ENCODE measurements around the gene CLEC2D. TPM values are rescaled to one million over a fixed set of nuclear protein-coding genes. Genes with fewer than 3 reads are reported as not detected.

The CLEC2D gene, protein sequence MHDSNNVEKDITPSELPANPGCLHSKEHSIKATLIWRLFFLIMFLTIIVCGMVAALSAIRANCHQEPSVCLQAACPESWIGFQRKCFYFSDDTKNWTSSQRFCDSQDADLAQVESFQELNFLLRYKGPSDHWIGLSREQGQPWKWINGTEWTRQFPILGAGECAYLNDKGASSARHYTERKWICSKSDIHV
- total RNA-seq (2014; rRNA removed), result 2.9 and 3.3 TPM in 2 replicates
- Bru-seq, nascent RNA, result percentile 58 among the genes with signal in this experiment
- BruChase-seq, experiment 1, labeled RNA remaining after a 6-hour chase, result percentile 73 among the genes with signal in this experiment
- BruChase-seq, experiment 2, labeled RNA remaining after a 2-hour chase, result percentile 78 among the genes with signal in this experiment
- long read RNA-seq, partial matches to known transcripts, result 0 of 3 reads
- long read RNA-seq, other reads (novel, unspliced or antisense), result 3 of 3 reads

DNA sequence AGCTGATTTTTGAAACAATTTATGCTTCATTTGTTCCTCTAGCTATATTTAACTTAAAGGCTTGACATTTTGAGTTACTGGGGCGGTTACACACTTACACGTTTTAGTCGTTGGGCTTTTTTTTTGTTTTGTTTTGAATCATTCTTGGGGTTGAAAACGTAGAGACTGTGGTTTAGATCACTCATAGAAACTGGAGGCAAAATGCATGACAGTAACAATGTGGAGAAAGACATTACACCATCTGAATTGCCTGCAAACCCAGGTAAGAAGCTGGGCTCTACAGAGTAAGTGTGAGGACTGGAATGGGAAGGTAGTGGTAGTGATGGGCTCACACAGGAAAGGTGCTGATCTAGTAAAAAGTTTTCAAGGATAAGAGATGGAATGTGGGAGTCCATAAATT, at the start of gene CLEC2D:
Gene CLEC2D, plus strand, starts transcription at position 180 of the 400 bp plus-strand sequence. Its CDS starts 22 bp downstream, at position 202.
- CTCF ChIA-PET, result no interaction called here
- no peak for ATAC-seq

DNA sequence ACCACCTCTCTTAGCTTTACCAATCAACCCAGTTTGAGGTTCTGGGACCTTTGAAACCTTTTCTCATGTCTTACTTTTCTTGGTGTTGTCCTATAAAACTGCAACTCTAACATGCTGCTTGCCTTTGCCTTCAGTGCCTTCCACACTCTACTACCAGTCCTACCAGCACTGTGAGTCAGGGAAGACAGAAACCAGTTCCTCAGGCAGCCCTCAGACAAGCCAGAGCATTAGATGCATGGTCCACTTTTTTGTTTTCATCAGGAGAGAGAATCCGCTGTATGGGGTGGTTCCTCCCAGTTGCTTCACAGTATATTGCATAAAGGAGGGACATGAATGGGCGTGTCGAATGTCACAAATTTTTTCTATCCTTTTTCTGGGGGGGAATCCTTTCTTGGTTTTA, 44.5 kb upstream of the CLEC2D start:
- no peaks in the 10 kb centered on the region for H4K20me1 ChIP-seq (ENCODE audit: low read length)
- no peaks in the 10 kb centered on the region for H3K36me3 ChIP-seq (ENCODE audit: low read depth, low read length)
- H3F3A ChIP-seq (ENCODE audit: low read length, unreplicated experiment), result no peaks in the 10 kb centered on the region
- CTCF ChIA-PET, result no interaction called here
- no peak overlapping the region for H2AFZ ChIP-seq (ENCODE audit: low read length)
- H3K9me2 ChIP-seq (replicated peaks; ENCODE audit: low read length), result no peaks in the 10 kb centered on the region
- no peak for TF ChIP-seq EZH2phosphoT487 (IDR thresholded peaks at IDR 0.05; ENCODE audit: borderline replicate concordance, low read length)
- TF ChIP-seq, protein P1, sequence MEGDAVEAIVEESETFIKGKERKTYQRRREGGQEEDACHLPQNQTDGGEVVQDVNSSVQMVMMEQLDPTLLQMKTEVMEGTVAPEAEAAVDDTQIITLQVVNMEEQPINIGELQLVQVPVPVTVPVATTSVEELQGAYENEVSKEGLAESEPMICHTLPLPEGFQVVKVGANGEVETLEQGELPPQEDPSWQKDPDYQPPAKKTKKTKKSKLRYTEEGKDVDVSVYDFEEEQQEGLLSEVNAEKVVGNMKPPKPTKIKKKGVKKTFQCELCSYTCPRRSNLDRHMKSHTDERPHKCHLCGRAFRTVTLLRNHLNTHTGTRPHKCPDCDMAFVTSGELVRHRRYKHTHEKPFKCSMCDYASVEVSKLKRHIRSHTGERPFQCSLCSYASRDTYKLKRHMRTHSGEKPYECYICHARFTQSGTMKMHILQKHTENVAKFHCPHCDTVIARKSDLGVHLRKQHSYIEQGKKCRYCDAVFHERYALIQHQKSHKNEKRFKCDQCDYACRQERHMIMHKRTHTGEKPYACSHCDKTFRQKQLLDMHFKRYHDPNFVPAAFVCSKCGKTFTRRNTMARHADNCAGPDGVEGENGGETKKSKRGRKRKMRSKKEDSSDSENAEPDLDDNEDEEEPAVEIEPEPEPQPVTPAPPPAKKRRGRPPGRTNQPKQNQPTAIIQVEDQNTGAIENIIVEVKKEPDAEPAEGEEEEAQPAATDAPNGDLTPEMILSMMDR (conservative IDR thresholded peaks at IDR 0.05; ENCODE audit: low read depth, low read length), result no peak
- no peak for TF ChIP-seq EZH2 (IDR thresholded peaks at IDR 0.05; ENCODE audit: low read length, unreplicated experiment)
- no peaks in the 10 kb centered on the region for H3K9me3 ChIP-seq (ENCODE audit: low read length)
- H3K4me2 ChIP-seq (ENCODE audit: low read length), result no peak overlapping the region
- intact Hi-C loops (cut with micrococcal nuclease), result no loop called here
- H3K9ac ChIP-seq (ENCODE audit: low read length), result no peak overlapping the region
- H3K27ac ChIP-seq (ENCODE audit: low read length), result no peak overlapping the region
- H3K79me2 ChIP-seq (ENCODE audit: low read length), result no peaks in the 10 kb centered on the region
- POLR2A ChIA-PET (ENCODE audit: unreplicated experiment), result no interaction called here
- no TSS peak for BruUV-seq (replicated peaks)
- DNase-seq (no peak), ATAC-seq (no peak)
- no peaks in the 10 kb centered on the region for H3K27me3 ChIP-seq (ENCODE audit: low read length)
- H3K4me3 ChIP-seq (ENCODE audit: low read length), result no peak overlapping the region
- H3K4me1 ChIP-seq (ENCODE audit: insufficient read depth, low read length), result no peaks in the 10 kb centered on the region

More for the DNA sequence above, at the start of gene CLEC2D:
- no peaks in the 10 kb centered on the region for H3K79me2 ChIP-seq (ENCODE audit: low read length)
- POLR2A ChIA-PET (ENCODE audit: unreplicated experiment), result no interaction called here
- DNase-seq, result no peak
- no peaks in the 10 kb centered on the region for H3K36me3 ChIP-seq (ENCODE audit: low read depth, low read length)
- no peaks in the 10 kb centered on the region for H3K9me2 ChIP-seq (replicated peaks; ENCODE audit: low read length)
- H3K4me1 ChIP-seq (ENCODE audit: insufficient read depth, low read length), result peaks cover 18% of the 10 kb centered on the region
- intact Hi-C loops (cut with micrococcal nuclease), result no loop called here
- H3K4me2 ChIP-seq (ENCODE audit: low read length), result no peak within 1 kb of the TSS
- no TSS peak for BruUV-seq (replicated peaks)
- no peaks in the 10 kb centered on the region for H3K27me3 ChIP-seq (ENCODE audit: low read length)
- no peak within 1 kb of the TSS for H3K9ac ChIP-seq (ENCODE audit: low read length)
- H3K27ac ChIP-seq (ENCODE audit: low read length), result no peak within 1 kb of the TSS
- no peak within 1 kb of the TSS for H2AFZ ChIP-seq (ENCODE audit: low read length)
- no peaks in the 10 kb centered on the region for H4K20me1 ChIP-seq (ENCODE audit: low read length)
- no peaks in the 10 kb centered on the region for H3K9me3 ChIP-seq (ENCODE audit: low read length)
- no peaks in the 10 kb centered on the region for H3F3A ChIP-seq (ENCODE audit: low read length, unreplicated experiment)
- H3K4me3 ChIP-seq (ENCODE audit: low read length), result no peak within 1 kb of the TSS
- no peak for TF ChIP-seq EZH2 (IDR thresholded peaks at IDR 0.05; ENCODE audit: low read length, unreplicated experiment)
- no peak for TF ChIP-seq EZH2phosphoT487 (IDR thresholded peaks at IDR 0.05; ENCODE audit: borderline replicate concordance, low read length)
- TF ChIP-seq, protein P1 (conservative IDR thresholded peaks at IDR 0.05; ENCODE audit: low read depth, low read length), result no peak

DNA sequence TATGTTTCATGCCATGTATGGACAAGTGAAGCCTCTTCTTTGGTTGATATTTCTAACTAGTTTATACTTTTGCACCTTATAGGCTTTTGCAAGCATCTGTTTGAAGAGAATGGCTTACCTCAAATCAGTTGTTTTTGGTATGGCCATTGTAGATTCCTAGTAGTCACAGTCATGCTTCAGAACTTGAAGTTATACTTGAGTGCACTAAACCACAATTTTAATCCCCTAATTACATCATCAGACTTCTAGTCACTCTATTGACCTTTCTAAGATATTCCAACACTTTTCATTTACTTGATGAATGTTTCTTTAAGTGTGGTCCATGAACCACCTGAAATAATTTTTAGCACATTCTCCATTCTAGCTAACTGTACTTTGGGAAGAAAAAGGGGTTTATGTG, 43.2 kb upstream of the CLEC2D start:
- CTCF ChIA-PET, result no interaction called here
- no peak for DNase-seq
- no peaks in the 10 kb centered on the region for H3K36me3 ChIP-seq (ENCODE audit: low read depth, low read length)
- H3F3A ChIP-seq (ENCODE audit: low read length, unreplicated experiment), result no peaks in the 10 kb centered on the region
- H4K20me1 ChIP-seq (ENCODE audit: low read length), result no peaks in the 10 kb centered on the region
- TF ChIP-seq, protein P1 (conservative IDR thresholded peaks at IDR 0.05; ENCODE audit: low read depth, low read length), result no peak
- TF ChIP-seq EZH2phosphoT487 (IDR thresholded peaks at IDR 0.05; ENCODE audit: borderline replicate concordance, low read length) (no peak), EZH2 (IDR thresholded peaks at IDR 0.05; ENCODE audit: low read length, unreplicated experiment) (no peak)
- H3K79me2 ChIP-seq (ENCODE audit: low read length), result no peaks in the 10 kb centered on the region
- no TSS peak for BruUV-seq (replicated peaks)
- H2AFZ ChIP-seq (ENCODE audit: low read length), result no peak overlapping the region
- no peaks in the 10 kb centered on the region for H3K4me1 ChIP-seq (ENCODE audit: insufficient read depth, low read length)
- H3K4me2 ChIP-seq (ENCODE audit: low read length), result no peak overlapping the region
- no peaks in the 10 kb centered on the region for H3K9me2 ChIP-seq (replicated peaks; ENCODE audit: low read length)
- ATAC-seq, result no peak
- H3K4me3 ChIP-seq (ENCODE audit: low read length), result no peak overlapping the region
- intact Hi-C loops (cut with micrococcal nuclease), result no loop called here
- H3K9ac ChIP-seq (ENCODE audit: low read length), result no peak overlapping the region
- no peaks in the 10 kb centered on the region for H3K9me3 ChIP-seq (ENCODE audit: low read length)
- no peaks in the 10 kb centered on the region for H3K27me3 ChIP-seq (ENCODE audit: low read length)
- POLR2A ChIA-PET (ENCODE audit: unreplicated experiment), result no interaction called here
- no peak overlapping the region for H3K27ac ChIP-seq (ENCODE audit: low read length)
